Activated CD4-positive, alpha-beta T cell treated with anti-CD3 and anti-CD28 coated beads for 48 hours (primary cell): ENCODE data around the gene S100A12.
A peak's percentile ranks its signal among the peaks of the same experiment; 100 is the strongest.
"Not testable (repeated sequence)": the region's sequence is repeated elsewhere in the genome, so short reads cannot be mapped to it uniquely, and the experiment has no call there.

ENCODE experiments used
- DNase-seq: peaks from one replicate; pipeline ENCODE4 v3.0.0-alpha.2; 2020

S100A12 gene

GRCh38 chr1:153375511-153375910 lies at the start of gene S100A12:
S100A12 (minus strand) TSS chr1:153375621; CDS start chr1:153374592, 1,029 bp downstream.
- DNase-seq, result no peak

- peak; percentile 72 for DNase-seq
Observed at GRCh38 chr1:153422450-153423068, 47.1 kb upstream of the S100A12 start.

- DNase-seq, result no peak
Observed at GRCh38 chr1:153420306-153420705, 44.9 kb upstream of the S100A12 start.

GRCh38 chr1:153419436-153419793 lies 44.0 kb upstream of the S100A12 start:
- not testable (repeated sequence) for DNase-seq

GRCh38 chr1:153418758-153419435 lies 43.5 kb upstream of the S100A12 start:
- DNase-seq, result not testable (repeated sequence)

DNA sequence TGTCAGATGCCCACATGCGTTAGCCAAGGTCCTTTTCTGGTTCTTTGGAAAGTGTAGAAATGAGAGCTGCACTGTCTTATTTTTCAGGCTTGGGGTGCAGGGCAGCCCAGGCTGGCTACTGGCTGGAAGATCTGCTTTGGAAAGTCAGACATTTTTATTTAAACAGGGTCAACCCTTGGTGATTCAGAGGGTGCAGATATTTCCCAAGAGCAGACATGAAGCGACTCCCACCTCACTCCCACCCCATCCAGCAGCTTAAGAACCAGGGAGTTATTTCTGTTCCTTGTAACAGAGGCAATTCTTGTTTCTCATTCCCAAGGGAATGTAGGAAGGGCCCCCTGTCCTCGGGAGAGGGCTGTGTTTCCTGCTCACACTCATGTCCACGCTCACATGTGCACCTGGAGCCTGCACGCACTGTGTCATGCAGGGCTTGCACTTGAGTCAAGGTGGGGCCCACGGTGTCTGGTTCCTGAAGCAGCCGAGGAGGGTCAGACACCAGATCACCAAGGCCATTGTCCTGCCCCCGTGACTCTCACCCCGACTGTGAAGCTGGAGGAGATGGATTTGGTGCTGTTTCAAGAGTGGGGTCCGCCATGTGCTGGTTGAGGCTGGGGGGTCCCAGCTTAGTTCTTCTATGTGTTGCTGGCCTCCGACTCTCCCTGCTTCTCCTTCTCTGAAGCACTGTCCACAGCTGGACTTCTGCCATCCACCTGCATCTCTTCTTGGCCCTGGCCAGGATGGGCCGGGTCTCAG lies 41.9 kb upstream of the S100A12 start:
- DNase-seq, result no peak

GRCh38 chr1:153415850-153416570 lies 40.6 kb upstream of the S100A12 start, which contains the start of gene S100A7A:
S100A7A (plus strand) TSS chr1:153416520; CDS start chr1:153418083, 1,563 bp downstream.
- DNase-seq, result no peak

DNA sequence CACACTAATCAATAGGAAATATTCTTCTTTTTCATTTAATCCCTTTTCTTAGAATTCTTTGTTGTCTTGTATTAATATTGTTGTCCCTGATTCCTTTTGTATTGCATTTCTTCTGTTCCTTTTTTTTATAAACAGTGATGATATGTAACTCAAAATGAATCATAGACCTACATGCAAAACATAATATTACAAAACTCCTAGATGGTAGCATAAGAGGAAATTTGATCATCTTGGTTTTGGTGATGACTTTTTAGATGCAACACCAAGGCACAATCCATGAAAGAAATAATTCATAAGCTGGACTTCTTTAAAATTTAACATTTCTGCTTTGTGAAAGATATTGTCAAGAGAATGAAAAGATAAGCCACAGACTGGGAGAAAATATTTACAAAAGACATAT lies 38.5 kb upstream of the S100A12 start:
- DNase-seq, result not testable (repeated sequence)

- DNase-seq, result not testable (repeated sequence)
Observed at GRCh38 chr1:153407274-153407673, 31.9 kb upstream of the S100A12 start.

GRCh38 chr1:153405825-153406599 lies 30.6 kb upstream of the S100A12 start:
- DNase-seq, result not testable (repeated sequence)

DNA sequence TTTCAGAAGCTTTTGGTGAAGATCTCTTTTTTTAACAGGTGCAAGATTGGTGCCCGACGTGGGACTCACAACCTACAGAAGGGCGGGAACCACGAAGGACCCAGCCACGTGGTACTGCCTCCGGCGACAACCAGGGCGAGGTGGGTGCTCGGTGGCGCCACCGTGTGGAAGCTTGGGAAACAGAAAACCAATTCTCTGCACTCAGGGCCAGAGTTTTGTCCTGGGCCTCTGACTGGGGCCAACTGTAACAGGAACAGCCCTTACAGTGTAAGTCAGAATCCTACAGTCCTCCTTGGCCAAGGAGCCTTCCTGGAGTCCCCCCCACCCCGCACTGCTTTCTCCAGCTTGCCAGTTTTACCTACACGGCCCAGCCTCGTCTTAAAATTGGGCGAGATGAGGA lies 29.3 kb upstream of the S100A12 start:
- DNase-seq, result peak; percentile 83

DNA sequence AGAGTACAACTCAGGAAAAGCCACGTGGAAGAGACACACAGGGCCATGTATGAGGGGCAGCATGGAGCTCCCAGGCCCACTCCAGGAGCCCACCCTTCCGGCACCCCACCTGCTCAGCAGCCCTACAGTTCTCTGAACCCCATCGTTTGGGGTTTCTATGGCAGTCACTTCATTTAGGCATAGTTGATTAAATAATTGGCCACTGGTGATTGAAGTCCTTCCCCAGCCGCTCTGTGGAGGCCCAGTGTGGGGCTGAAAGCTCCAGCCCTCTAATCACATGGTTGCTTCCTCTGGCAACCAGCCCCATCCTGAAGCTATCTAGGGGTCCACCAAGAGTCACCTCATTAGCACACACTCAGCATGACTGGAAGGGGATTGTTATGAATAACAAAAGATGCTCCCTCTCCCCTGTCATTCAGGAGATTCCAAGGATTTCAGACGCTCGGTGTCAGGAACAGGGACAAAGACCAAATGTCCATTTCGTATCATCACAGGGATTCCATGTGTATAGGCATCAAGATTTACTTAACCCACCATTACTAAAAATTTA lies 28.7 kb upstream of the S100A12 start:
- DNase-seq, result no peak

DNA sequence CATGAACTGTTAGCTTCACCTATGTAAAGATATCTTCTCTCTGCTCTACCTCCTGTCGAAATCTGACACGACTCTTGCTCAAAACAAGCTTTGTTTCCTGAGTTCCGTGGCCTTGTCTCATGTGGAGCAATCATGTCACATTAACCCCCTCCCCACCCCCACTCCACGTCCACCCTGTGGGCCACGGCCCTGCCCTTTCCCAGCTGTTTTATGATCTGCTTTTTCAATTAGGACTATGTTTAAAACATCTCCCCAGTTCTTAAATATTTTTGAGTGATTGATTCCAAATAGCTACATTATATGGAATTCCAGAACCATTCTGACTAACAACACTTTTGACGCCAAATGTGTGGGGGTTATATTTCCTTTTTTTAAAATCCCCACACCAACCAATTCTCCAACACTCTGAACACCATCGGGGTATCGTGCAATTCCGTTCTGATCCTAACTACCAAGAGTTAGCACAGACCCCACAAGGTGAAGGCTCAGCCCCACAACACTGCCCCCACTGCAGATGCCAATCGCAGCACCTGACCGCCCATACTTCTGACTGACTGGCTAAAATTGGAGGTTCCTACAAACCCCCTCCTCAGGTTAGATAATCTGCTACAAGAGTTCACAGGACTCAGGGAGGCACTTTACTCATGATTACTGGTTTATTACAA lies 28.1 kb upstream of the S100A12 start:
- no peak for DNase-seq

DNA sequence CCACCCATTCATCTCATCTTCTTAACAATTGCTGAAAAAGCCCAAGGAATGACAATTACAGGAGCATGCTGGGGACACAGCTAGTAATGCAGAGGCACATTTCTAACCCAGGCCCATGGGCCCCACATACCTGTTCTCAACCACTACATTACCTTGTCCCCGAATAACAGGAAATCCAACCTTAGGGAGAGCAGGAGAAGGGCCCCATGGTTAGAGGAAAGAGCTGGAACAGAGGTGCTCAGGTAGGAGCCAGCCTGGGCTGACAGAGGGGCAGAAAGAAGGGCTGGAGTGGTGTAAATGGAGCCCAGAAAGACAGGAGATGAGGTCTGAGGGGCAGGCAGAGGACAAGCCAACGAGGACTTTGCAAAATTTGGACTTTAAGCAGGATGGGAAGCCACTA lies 26.8 kb upstream of the S100A12 start:
- no peak for DNase-seq

- DNase-seq, result no peak
Observed at GRCh38 chr1:153401461-153401860, 26.0 kb upstream of the S100A12 start.

DNA sequence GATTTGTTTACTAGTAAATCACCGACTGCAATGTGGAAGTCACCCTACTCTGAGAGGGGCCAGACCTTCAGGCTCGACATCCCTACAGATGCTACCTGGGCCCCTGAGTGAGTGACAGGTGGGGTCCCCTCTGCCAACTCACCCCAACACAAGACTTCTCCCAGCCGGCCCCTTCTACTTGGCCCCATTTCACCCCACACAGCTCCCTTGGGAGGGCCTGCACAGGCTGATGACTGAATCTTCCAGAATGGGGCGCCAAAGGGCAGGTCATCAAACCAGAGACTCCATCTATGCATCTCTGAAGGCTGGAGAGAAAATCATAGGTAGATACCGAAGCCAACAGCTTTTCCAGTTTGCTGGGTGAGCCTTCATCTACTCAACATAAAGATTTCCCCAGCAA lies 24.8 kb upstream of the S100A12 start:
- DNase-seq, result no peak

DNA sequence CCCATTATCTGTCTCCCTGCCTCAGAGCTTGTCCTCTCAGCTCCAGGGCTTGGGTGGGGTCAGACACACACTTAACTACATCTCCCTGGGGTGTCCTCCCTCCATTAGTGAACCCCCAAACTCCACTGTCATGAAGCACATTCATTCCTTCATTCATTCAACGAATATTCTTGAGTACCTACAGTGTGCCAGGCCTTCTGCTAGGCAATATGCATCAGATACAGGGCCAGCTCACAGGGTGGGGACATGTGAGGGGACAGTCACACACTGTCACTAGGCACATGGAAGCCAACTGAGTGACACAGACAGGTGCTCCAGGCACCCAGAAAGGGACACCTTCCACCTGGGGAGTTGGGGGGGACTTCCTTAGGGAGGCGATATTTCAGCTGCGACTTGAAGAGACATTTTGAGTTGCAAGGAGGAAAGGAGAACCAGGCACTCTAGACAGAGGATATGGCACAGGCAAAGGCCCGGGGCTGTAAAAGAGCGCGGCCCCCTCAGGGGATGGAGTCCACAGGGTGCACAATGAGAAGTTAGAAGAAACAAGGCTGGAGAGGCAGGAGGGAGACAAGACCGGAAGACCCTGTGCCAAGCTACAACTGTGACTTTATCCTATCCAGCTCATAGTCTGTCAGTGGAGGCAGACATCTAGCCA lies 24.1 kb upstream of the S100A12 start:
- DNase-seq, result no peak

- no peak for DNase-seq
Observed at GRCh38 chr1:153397924-153398651, 22.7 kb upstream of the S100A12 start.

- DNase-seq, result no peak
Observed at GRCh38 chr1:153397051-153397923, 21.9 kb upstream of the S100A12 start.
